ENCODE measurements around the gene COQ4. TPM values are rescaled to one million over a fixed set of nuclear protein-coding genes. Genes with fewer than 3 reads are reported as not detected.

Gene COQ4
- total RNA-seq, 1 experiment from 2014 or later = 62.8 TPM

- intact Hi-C loops (cut with micrococcal nuclease; ENCODE audit: unreplicated experiment) = loop anchor here (2.0 kb wide), 1 partner anchor 46 kb away; no protein-coding TSS in a partner anchor
- Histone ChIP-seq H3K4me3 (ENCODE audit: low read depth, low read length, poor library complexity, severe bottlenecking) (peak overlapping the region; percentile 92), H3K4me1 (ENCODE audit: insufficient read depth, low read length, poor library complexity, severe bottlenecking) (peaks cover 5% of the 10 kb centered on the region), H3K27me3 (replicated peaks; ENCODE audit: insufficient read depth, low read depth, low read length, poor library complexity) (no peaks in the 10 kb centered on the region), H3K9me3 (ENCODE audit: low read depth, low read length, poor library complexity, severe bottlenecking) (no peaks in the 10 kb centered on the region), H3K27ac (ENCODE audit: low read depth, low read length, poor library complexity, severe bottlenecking) (peak overlapping the region; percentile 60), H3K36me3 (ENCODE audit: insufficient read depth, low read length, poor library complexity, severe bottlenecking) (peaks cover 19% of the 10 kb centered on the region)
- ChIA-PET CTCF (interaction anchor here (0.6 to 1.3 kb wide), 3 partner anchors 21 to 1459 kb away, joined by 4 to 6 read pairs (median 5); no protein-coding TSS in a partner anchor), POLR2A (ENCODE audit: low non-redundant PET) (no interaction called here)
- TF ChIP-seq EZH2 (IDR thresholded peaks at IDR 0.05; ENCODE audit: borderline replicate concordance, low read depth, low read length, poor library complexity, severe bottlenecking) (no peak), CTCF (conservative IDR thresholded peaks at IDR 0.05; ENCODE audit: low read depth, low read length) (no peak)
- BruUV-seq (replicated peaks) = no TSS peak
- peak; percentile 18 for DNase-seq (ENCODE audit: low spot score)
Observed at GRCh38 chr9:128340691-128341434, 18.2 kb downstream of the COQ4 start.

- ChIA-PET CTCF (interaction anchor here (0.6 to 1.3 kb wide), 3 partner anchors 21 to 1459 kb away, joined by 4 to 6 read pairs (median 5); no protein-coding TSS in a partner anchor), POLR2A (ENCODE audit: low non-redundant PET) (no interaction called here)
- peak; percentile 68 for DNase-seq (ENCODE audit: low spot score)
- intact Hi-C loops (cut with micrococcal nuclease; ENCODE audit: unreplicated experiment) = loop anchor here (2.0 kb wide), 1 partner anchor 47 kb away; no protein-coding TSS in a partner anchor
- Histone ChIP-seq H3K27ac (ENCODE audit: low read depth, low read length, poor library complexity, severe bottlenecking) (no peak overlapping the region), H3K4me1 (ENCODE audit: insufficient read depth, low read length, poor library complexity, severe bottlenecking) (peaks cover 5% of the 10 kb centered on the region), H3K4me3 (ENCODE audit: low read depth, low read length, poor library complexity, severe bottlenecking) (peak overlapping the region; percentile 92), H3K9me3 (ENCODE audit: low read depth, low read length, poor library complexity, severe bottlenecking) (no peaks in the 10 kb centered on the region), H3K36me3 (ENCODE audit: insufficient read depth, low read length, poor library complexity, severe bottlenecking) (peaks cover 21% of the 10 kb centered on the region), H3K27me3 (replicated peaks; ENCODE audit: insufficient read depth, low read depth, low read length, poor library complexity) (no peaks in the 10 kb centered on the region)
- TF ChIP-seq CTCF (conservative IDR thresholded peaks at IDR 0.05; ENCODE audit: low read depth, low read length) (peak; percentile 67), EZH2 (IDR thresholded peaks at IDR 0.05; ENCODE audit: borderline replicate concordance, low read depth, low read length, poor library complexity, severe bottlenecking) (no peak)
- BruUV-seq (replicated peaks) = no TSS peak
Observed at GRCh38 chr9:128341435-128341849, 18.8 kb downstream of the COQ4 start.

GRCh38 chr9:128342971-128343680 is 20.5 kb downstream of the COQ4 start:
- intact Hi-C loops (cut with micrococcal nuclease; ENCODE audit: unreplicated experiment) = no loop called here
- H3K4me1 ChIP-seq (ENCODE audit: insufficient read depth, low read length, poor library complexity, severe bottlenecking) = peaks cover 5% of the 10 kb centered on the region
- CTCF ChIA-PET = interaction anchor here (0.7 kb wide), 1 partner anchor 13 kb away, joined by 3 read pairs; no protein-coding TSS in a partner anchor
- TF ChIP-seq CTCF (conservative IDR thresholded peaks at IDR 0.05; ENCODE audit: low read depth, low read length) = no peak
- BruUV-seq (replicated peaks) = no TSS peak
- H3K27ac ChIP-seq (ENCODE audit: low read depth, low read length, poor library complexity, severe bottlenecking) = no peak overlapping the region
- POLR2A ChIA-PET (ENCODE audit: low non-redundant PET) = no interaction called here
- DNase-seq (ENCODE audit: low spot score) = no peak
- no peak overlapping the region for H3K4me3 ChIP-seq (ENCODE audit: low read depth, low read length, poor library complexity, severe bottlenecking)
- peaks cover 28% of the 10 kb centered on the region for H3K36me3 ChIP-seq (ENCODE audit: insufficient read depth, low read length, poor library complexity, severe bottlenecking)
- no peaks in the 10 kb centered on the region for H3K27me3 ChIP-seq (replicated peaks; ENCODE audit: insufficient read depth, low read depth, low read length, poor library complexity)
- no peaks in the 10 kb centered on the region for H3K9me3 ChIP-seq (ENCODE audit: low read depth, low read length, poor library complexity, severe bottlenecking)
